Left renal cortex interstitium (tissue), 4 donors: Measurements from ENCODE around the gene C17orf58. TPM values are rescaled to one million over a fixed set of nuclear protein-coding genes. Genes with fewer than 3 reads are reported as not detected.
"Not testable (repeated sequence)": the region's sequence is repeated elsewhere in the genome, so short reads cannot be mapped to it uniquely, and the experiment has no call there.

Experiments
- DNase-seq, 4 donors: peaks; one replicate each; pipeline ENCODE4 v3.0.0-alpha.2; 2013; ENCODE audit warnings: low read depth in 4 of 4, low spot score in 2 of 4, missing footprints in 1 of 4
- polyA plus RNA-seq, 4 donors: library from polyadenylated mRNA; unstranded; fragments of 120-200 nt; gene quantifications; one replicate each; pipeline ENCODE4 v1.2.1, GENCODE V29; 2013; ENCODE audit not compliant: insufficient read length in 4 of 4

C17orf58 gene
- polyA plus RNA-seq, 4 donors: 20.1 to 25.6 (median 21.7) TPM

DNA sequence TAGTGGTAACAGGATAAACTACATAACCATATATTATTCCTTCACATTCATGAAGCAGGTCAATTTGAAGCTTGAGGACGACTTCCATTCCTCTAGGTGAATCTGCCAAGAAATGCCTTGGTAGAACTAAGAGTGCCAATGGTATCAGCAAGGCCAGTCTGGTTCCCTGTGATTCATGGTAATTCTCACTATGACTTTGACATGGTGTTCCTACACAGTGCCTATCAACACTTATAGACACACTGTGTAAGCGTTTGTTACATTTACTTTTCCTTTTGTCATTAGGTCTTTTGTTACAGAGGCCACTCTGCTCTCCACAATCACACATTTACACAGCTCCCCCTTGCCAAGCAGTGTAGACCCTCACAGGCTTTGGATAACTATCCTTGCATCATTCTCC is 34.1 kb downstream of the C17orf58 start:
- not testable (repeated sequence) for DNase-seq

- not testable (repeated sequence) for DNase-seq
Measured at GRCh38 chr17:67960276-67960675, 36.0 kb downstream of the C17orf58 start.

DNA sequence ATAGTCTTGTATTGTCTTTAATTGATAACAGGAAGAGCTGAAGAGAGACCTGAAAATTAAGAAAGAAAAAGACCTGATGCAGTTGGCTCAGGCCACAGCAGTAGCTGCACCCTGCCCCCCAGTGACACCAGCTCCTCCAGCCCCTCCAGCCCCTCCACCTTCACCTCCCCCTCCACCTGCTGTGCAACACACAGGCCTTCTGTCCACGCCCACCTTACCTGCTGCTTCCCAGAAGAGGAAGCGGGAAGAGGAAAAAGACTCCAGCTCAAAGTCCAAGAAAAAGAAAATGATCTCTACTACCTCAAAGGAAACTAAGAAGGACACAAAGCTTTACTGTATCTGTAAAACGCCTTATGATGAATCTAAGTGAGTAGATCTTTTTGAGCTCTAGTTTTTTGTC is 36.8 kb downstream of the C17orf58 start:
- no peak for DNase-seq

- no peak for DNase-seq
Measured at GRCh38 chr17:67950945-67951344, 45.3 kb downstream of the C17orf58 start.

DNA sequence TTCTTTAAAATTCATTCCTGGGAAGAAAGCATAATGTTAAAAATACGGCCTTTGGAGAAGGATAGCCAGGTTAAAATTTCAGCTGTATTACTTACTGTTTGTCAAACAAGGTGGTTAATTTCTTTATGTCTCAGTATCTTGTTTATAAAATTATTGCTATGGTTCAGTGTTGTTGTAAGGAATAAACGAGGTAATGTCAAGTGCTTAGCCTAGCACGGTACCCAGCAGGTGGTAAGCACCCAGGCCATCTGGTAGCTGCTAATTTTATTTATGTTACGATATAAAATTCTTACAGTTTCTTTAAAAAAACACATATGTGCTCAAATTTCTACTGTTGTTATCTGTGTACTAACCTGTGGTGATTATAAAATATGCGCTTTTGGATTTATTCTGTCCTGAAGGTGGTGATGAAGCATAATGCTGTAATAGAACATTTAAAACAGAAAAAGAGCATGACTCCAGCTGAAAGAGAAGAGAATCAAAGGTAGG is 48.9 kb downstream of the C17orf58 start:
- no peak for DNase-seq

GRCh38 chr17:67946513-67946912 is 49.8 kb downstream of the C17orf58 start:
- no peak for DNase-seq

GRCh38 chr17:67944035-67944434 is 52.2 kb downstream of the C17orf58 start:
- no peak for DNase-seq

GRCh38 chr17:67942810-67943209 is 53.5 kb downstream of the C17orf58 start:
- no peak for DNase-seq

Other genes with a start within 250 kb of the C17orf58 start
- gene BPTF, start 171.0 kb downstream of the C17orf58 start, polyA plus RNA-seq: 100 to 1,000 TPM in 3 of 4 donors, 10 to 100 TPM in 1; 87.8 to 136 (median 115) TPM
- 100 to 1,000 TPM; 102 to 120 (median 114) TPM for gene KPNA2, start 39.3 kb upstream of the C17orf58 start, polyA plus RNA-seq